Central memory CD4-positive, alpha-beta T cell (primary cell): ENCODE data around the gene LAD1.

Experiments used
- DNase-seq: peaks from one replicate; pipeline ENCODE4 v3.0.0; 2022
- total RNA-seq, 3 experiments: gene quantifications; one replicate each; lab custom pipeline; 2026; lab: John Stamatoyannopoulos, UW

Gene LAD1
- 0 reads per million in 3 experiments for total RNA-seq

DNA sequence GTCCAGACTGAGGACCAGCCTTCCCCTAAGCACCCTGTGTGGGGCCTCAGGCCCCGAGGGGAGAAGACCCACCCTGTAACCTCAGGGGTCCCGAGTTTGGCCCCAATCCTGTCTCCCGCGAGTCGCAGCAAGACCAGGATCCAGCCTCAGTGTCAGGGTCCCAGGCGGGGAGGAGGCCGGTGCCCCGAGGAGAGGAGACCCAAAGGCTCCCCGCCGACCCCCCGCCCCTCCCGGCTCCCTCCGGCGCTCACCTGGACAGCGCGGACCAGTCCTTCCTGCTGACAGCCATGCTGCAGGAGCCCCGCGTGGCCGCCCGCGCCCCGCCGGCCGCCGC, at the start of gene LAD1:
LAD1 (minus strand) TSS at position 307 of the 334 bp plus-strand sequence; CDS start at position 289, 18 bp downstream.
- no peak for DNase-seq

DNA sequence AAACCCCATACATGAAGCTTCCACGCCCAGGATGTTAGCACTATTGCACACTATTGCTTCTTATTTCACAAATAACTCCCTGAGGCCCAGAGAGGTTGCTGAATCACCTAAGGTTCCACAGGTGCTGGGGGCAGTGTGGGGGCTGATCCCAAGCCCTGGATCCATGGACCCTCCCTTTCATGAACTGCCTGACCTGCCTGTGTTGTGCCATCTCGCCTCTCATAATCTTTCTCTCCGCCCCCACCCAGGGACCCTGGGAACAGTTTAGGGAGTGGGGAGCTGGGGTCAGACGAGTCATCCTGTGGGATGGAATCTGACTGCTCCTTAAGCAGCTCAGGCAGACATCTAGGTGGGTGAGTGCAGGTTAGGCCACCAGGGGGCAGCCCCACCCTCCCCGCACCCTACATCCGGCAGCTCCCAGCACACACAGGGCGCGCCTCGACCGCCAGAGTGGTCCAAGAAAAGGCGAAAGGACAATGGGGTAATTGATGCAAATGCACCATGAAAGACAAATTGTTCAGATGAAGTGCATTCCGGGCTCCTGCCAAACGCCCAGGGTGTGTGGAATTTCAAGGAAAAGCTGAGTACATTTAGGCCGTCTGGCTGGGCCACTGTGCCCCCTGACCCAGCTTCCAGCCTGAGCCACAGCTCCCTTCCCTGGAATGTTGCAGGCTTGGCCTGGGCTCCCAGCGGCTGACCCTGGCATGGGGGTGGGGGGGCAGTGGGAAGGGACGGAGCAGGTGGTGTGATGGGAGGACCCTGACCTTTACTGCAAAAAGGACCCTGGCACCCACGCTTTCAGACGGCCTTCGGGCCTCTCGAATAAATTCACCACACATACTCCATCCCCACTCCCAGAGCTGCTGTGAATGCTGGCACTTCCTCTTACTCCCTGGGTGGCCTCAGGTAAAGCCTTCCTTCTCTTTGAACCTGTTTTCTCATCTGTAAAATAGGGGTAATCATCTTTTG, 49.1 kb upstream of the LAD1 start:
- DNase-seq = peak; percentile 4

DNA sequence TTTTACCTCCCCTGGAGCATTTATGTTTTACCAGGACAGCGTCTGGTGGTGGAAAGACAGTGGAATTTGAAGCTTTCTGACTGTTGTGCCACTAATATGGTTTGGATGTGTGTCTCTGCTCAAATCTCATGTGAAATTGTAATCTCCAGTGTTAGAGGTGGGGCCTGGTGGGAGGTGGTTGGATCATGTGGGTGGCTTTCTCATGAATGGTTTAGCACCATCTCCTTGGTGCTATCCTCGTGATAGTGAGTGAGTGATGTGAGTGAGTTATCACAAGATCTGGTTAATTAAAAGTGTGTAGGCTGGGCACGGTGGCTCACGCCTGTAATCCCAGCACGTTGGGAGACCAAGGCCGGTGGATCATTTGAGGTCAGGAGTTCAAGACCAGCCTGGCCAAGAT, 46.2 kb upstream of the LAD1 start:
- no peak for DNase-seq

DNA sequence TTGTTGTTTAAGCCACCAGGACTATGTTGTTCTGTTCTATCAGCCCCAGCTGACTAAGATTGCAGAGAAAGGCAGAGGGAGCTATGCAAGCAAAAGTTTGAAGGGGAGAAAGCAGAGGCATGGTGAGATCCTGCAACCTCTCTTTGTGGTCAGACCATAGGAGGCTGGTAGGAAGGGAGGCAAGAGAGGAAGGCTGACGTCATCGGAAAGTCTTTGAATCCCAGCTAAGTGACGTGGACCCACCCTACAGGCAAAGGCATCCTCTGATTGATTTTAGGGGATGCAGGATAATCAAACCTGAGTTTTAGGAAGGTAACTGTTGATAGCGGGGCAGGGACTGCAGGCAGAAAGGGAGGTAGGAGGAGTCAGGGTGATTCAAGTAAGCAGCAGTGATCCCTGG, 45.7 kb upstream of the LAD1 start:
- no peak for DNase-seq

DNA sequence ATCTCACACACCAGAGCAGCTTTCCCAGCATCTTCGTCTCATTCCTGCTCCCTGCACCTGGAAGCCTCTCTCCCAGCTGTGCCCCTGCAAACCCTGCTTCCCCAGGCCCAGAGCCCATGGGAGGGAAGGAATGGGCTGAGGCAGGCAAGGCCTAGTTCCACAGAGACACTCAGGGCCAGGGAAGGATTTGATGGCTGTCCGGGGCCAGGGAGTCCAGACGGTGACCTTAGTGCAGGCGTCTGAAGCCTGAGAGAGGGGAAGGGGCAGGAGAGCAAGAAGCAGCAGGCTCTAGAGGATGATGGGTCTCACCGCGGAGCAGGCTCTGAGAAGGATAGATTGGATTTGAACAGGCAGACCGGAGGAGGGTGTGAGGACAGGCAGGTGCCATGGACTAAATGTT, 44.6 kb upstream of the LAD1 start:
- DNase-seq = no peak

DNA sequence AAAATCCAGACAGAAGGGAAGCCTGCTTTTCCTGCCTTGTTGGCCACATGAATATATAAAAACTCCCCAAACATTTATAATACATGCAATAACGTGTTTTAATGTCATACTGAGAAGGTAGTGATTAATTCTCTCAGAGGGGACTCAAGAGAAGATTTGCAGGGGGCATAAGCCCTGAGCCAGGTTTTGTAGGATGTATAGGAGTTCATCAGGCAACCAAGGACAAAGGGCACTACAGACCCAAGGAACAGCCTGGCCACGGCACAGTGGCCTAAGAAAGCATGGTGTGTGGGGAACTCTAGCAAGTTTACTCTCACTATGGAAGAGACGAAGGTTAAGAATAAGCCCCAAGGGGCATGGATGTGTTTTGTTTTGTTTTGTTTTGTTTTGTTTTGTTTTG, 37.8 kb upstream of the LAD1 start:
- no peak for DNase-seq

GRCh38 chr1:201436393-201436792, 37.3 kb upstream of the LAD1 start:
- no peak for DNase-seq

GRCh38 chr1:201434266-201434665, 35.1 kb upstream of the LAD1 start:
- no peak for DNase-seq

- DNase-seq = no peak
Measured at GRCh38 chr1:201433609-201434008, 34.5 kb upstream of the LAD1 start.

DNA sequence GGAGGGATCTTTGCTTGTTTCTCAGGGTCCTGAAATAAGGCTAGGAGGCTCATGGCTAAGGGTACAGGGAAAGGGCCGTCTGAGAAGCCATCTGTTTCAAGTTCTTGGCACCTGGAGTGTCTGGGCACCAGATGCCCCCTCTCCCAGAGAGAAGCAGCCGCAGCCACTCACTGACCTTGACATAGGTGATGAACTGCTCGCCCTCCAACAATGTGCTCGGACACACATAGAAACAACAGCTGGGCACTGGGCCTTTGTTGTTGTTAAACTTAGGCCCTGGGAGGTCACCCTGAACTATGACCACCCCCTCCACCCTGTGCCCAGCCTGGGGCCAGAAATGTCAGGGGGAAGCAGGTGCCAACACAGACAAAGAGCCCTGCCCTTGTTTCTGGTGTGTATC, 31.7 kb upstream of the LAD1 start:
- DNase-seq = no peak

DNA sequence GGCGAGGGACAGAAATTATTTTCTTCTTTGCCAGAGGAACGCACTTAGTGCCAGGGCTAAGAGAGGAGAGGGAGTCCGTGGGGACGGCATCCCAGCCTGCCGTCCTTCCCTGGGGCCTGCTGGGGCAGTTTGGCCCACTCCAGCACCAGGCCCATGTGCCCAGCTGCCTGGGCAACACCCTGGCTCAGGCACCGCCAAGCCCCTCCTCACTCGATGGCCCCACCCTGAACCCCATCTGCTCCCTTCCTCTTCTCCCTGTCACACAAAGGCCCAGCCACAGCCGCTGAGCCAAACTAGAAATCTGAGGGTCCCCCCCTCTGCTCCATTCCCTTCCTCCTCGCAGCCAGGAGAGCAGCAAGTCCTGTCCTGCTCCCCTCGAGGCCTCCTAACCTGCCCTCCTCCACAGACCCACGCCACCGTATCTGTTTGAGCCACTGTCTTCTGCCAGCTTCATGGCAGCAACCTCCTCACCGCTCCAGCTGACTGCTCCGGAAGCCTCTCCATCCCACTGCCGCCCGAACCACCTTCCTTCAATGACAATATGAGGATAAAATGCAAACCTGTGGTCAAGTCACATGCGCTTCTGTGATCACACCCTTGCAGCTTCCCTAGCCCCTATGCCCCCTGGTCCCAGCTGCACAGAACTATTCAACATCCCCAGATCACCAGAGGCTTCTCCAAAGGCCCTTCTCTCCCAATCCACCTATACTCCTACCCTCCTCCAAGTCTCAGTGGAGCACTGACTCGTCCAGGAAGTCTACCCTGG, 30.8 kb upstream of the LAD1 start:
- no peak for DNase-seq

DNA sequence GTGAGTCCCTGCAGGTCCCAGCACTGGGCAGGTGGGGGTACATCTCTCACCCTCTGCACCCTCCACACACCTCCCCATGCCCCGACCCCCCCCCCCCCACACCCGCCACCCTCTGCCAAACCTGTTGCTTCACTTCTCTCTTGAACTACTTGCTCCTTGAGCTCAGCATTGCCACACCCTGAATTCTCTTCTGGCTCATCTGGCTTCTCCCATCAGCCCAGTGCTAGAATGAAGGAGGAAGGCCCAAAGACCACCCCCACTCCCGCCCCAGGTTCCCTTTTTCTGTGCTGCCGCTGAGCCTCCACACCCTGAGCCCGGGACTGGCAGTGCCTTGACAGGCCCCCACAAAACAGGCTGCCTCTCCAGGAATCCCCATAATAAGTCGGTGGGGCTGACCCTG, 28.8 kb upstream of the LAD1 start:
- DNase-seq = no peak

DNA sequence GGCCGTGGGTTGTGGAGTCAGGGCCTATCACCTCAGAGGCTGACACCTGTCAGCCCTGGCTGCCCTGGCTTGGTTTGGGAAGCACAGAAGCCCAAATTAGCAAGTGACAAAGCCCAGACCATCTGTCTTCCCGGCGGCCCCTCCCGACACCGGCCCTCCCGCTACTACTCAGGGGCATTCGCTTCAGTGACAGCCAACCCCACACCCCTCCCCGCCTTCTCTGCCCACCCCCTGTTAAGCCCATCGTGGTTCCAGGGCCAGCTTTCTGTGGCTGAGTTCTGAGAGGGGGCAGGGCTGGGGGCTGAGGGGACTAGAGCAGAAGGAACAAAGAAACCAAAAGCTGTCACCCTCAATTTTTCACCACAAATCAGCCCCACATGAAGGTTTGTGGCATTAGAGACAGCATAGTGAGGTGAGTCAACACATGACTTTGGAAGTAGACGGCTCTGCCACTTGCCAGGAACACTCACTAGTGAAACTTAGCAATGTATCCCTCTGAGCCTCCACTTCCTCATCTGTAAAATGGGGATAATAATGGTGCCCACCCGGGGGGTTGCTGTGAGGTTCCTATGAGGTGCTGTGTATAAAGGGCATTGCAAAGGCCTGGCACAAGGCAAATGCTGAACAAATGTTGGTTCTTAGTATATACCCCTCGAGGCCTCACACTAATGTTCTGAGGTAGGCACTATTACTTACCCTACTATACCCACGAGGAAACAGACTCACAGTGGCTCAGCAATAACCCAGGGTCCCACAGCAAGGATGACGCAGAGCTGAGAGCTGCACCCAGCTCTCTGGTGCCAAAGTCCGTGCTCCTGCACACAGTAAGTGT, 27.6 kb upstream of the LAD1 start:
- no peak for DNase-seq

DNA sequence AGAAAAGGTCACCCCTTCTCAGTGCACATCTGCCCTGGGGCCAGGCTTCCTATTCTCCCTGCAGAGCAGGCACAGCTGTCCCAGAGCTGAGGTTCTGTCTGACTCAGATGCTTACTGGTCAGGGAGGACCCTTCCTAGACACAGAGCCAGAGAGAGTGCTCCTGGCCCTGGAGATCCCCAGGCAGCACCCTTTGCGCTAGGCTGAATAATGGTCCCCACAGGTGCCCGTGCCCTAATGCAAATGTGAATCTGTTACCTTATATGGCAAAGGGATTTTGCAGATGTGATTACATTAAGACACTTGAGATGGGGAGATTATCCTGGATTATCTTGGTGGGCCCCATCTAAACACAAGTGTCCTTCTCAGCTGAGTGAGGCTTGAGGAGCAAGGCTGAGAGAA, 25.0 kb upstream of the LAD1 start:
- no peak for DNase-seq

DNA sequence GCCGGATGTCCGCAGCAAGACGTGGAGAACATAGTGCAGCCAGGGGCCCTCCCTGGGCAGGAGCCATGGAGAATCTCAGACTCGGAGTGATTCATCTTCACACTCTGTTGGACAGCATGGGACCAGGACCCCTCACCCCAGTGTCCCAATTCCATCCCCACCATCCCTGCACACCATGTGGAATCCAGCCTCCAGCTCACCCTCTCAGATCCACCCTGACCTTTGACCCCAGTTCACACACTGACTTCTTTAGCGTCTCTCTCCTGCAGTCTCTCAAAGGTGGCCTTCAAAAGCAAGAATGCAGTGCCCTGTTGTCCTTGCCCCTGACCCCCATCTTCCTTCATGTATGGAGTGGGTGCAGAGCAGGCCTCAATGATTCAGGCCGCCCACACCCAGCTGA, 24.5 kb upstream of the LAD1 start:
- DNase-seq = no peak

- DNase-seq = no peak
Measured at GRCh38 chr1:201422436-201423030, 23.4 kb upstream of the LAD1 start.

DNA sequence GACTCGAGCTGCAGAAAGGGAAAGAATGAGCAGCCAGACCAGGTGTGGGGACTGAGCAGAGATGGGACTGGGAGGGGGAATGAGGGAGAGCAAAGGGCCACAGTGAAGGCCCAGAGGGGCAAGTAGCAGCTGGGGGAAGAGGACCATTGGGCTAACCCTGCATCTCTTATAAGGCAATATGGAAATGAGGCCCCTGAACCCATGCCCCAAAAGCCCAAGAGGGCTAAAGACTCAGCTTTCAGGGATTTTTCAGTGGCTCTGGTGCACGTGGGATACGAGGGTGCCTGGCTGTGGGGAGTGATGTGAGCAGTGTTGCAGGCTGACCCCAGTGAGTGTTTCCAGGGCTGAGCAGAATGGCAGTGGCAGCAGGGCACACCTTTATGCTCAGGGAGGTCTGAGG, 22.9 kb upstream of the LAD1 start:
- DNase-seq = no peak

DNA sequence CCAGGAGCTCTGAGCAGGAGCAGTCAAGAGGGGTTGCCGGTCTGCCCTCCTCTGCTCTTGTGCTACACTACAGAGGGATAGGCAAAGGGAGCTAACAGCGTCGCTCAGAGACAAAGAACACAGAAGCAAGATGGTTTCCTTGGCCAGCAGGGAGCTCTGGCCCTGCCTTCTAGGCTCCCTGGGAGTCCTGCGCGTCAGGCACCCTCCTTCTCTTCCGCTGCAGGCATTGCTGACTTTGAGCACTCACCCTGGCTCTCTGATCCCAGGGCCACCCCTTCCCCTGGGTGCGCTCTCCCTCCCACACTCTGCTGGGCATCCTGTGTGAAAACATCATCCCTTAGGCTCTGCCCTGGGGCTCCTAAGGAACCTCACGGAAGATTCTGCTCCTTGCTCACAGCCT, 21.9 kb upstream of the LAD1 start:
- no peak for DNase-seq

DNA sequence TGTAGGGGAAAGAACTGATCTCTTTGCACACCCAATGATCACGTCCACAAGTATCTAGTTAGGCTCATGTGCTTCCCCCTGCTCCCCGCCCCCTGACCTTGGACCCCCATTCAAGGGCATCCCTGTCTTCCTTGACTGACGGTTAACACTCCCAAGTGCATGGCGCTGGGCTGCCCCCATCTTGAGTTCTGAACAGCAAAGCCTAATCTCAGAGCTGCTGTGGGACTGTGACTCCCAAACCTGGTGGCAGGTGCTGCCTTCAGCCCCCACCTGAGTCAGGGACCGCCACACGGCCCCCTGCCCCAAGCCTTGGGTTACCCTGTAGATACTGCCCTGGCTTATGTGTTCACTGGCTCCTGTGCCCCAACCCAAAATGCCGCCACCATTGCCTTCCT, 21.5 kb upstream of the LAD1 start:
- no peak for DNase-seq

- DNase-seq = no peak
Measured at GRCh38 chr1:201419746-201420607, 20.9 kb upstream of the LAD1 start.

DNA sequence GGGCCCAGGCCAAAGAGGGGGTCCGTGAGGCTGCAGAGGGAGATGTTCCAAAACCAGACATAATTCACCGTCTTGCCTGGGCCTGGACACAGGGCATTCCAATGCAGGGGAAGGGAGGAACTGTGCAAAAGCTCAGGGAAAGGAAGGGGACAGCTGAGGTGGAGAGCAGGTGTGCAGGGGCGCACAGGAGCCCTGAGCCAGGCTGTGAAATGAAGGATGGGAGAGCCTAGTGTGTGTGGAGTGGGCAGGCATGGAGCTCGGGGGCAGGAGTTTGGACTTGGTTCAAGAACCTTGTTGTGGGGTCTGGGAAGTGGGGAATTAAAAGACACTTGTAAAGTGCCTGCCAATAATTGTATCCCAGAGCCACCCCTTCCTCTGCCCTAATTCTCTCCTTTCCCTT, 20.1 kb upstream of the LAD1 start:
- DNase-seq = no peak

GRCh38 chr1:201418461-201418860, 19.3 kb upstream of the LAD1 start:
- DNase-seq = no peak
